Measurements from ENCODE around the gene ALG12.

DNA sequence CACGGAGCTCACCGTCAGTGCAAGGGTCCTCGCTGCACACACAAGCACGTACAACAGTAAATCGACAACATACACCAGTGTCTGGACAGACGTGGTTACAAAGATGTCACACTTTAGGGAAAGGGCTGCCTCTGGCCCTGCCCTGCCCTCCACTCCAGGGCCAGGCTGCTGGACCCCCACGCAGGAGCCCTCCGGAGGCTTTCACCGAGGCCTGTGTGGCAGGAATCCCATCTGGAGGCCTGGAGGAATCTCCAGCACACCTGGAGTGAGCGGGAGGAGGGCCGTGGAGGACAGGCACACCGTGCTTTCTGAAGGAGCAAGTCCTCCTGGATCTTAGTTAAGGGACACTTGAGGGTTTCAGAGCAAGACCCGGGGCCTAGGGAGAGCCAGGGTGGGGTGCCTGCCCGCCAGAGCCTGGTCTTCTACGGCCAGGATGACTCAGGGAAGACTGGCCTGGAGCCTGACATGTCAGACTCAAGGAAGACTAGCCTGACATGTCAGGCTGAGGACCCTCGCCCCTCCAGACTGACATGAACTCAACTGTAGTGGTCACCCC, 40.2 kb upstream of the ALG12 start:
- TF ChIP-seq, protein P1, sequence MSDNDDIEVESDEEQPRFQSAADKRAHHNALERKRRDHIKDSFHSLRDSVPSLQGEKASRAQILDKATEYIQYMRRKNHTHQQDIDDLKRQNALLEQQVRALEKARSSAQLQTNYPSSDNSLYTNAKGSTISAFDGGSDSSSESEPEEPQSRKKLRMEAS (IDR thresholded peaks at IDR 0.05): no peak
- TF ChIP-seq, protein P2, sequence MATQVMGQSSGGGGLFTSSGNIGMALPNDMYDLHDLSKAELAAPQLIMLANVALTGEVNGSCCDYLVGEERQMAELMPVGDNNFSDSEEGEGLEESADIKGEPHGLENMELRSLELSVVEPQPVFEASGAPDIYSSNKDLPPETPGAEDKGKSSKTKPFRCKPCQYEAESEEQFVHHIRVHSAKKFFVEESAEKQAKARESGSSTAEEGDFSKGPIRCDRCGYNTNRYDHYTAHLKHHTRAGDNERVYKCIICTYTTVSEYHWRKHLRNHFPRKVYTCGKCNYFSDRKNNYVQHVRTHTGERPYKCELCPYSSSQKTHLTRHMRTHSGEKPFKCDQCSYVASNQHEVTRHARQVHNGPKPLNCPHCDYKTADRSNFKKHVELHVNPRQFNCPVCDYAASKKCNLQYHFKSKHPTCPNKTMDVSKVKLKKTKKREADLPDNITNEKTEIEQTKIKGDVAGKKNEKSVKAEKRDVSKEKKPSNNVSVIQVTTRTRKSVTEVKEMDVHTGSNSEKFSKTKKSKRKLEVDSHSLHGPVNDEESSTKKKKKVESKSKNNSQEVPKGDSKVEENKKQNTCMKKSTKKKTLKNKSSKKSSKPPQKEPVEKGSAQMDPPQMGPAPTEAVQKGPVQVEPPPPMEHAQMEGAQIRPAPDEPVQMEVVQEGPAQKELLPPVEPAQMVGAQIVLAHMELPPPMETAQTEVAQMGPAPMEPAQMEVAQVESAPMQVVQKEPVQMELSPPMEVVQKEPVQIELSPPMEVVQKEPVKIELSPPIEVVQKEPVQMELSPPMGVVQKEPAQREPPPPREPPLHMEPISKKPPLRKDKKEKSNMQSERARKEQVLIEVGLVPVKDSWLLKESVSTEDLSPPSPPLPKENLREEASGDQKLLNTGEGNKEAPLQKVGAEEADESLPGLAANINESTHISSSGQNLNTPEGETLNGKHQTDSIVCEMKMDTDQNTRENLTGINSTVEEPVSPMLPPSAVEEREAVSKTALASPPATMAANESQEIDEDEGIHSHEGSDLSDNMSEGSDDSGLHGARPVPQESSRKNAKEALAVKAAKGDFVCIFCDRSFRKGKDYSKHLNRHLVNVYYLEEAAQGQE (IDR thresholded peaks at IDR 0.05; ENCODE audit: low read depth): no peak
- no peak for TF ChIP-seq EP300 (IDR thresholded peaks at IDR 0.05; ENCODE audit: borderline replicate concordance)

Data from Ishikawa (cell line).